Panc1 (cell line): Measurements from ENCODE around the gene ARHGAP8. TPM values are rescaled to one million over a fixed set of nuclear protein-coding genes. Genes with fewer than 3 reads are reported as not detected.
"Not testable (repeated sequence)": the region's sequence is repeated elsewhere in the genome, so short reads cannot be mapped to it uniquely, and the experiment has no call there.

ENCODE experiments used
- ATAC-seq: fragments of 200-7000 bp; cut with Tn5 transposase; 2 replicates; pipeline ENCODE4 v1.9.1; 2020; ENCODE audit warnings: mild to moderate bottlenecking, moderate library complexity
- BruUV-seq: library from RNA; stranded (reverse); fragments of 400-500 nt; replicated peaks from 2 replicates; lab custom pipeline; 2021; lab: Mats Ljungman, UMichigan
- CTCF ChIA-PET: fragments of 300-600 bp; sonication (Branson Sonifier 250); formaldehyde crosslinking; loops from one replicate; lab custom pipeline; 2022; ENCODE audit warnings: antibody characterized with exemption; lab: Charles Lee
- POLR2A ChIA-PET: fragments of 300-600 bp; sonication (Branson Sonifier 250); formaldehyde crosslinking; loops from one replicate; lab custom pipeline; 2022; ENCODE audit warnings: antibody characterized with exemption; lab: Charles Lee
- DNase-seq: peaks from one replicate; pipeline ENCODE4 v3.0.0-alpha.2; 2010; ENCODE audit warnings: low read depth, low spot score
- H3K27ac ChIP-seq: 2 replicates; pipeline ENCODE4 v1.5.1; 2011; ENCODE audit warnings: mild to moderate bottlenecking, low read length, inconsistent platforms
- H3K27me3 ChIP-seq: fragments of 200-500 bp; sonication (Bioruptor generic); 2 replicates; pipeline ENCODE4 v1.6.0; 2014; ENCODE audit warnings: low read length, inconsistent platforms; ENCODE audit not compliant: control insufficient read depth, insufficient read depth
- H3K36me3 ChIP-seq: fragments of 200-500 bp; sonication (Bioruptor generic); 2 replicates; pipeline ENCODE4 v1.5.1; 2014; ENCODE audit warnings: inconsistent platforms, mild to moderate bottlenecking, low read length, moderate library complexity; ENCODE audit not compliant: control insufficient read depth, insufficient read depth
- H3K4me1 ChIP-seq: 2 replicates; pipeline ENCODE4 v1.5.1; 2011; ENCODE audit warnings: inconsistent platforms, mild to moderate bottlenecking, low read length, moderate library complexity; ENCODE audit not compliant: control insufficient read depth, insufficient read depth
- H3K4me3 ChIP-seq, 2 experiments: 2 replicates each; pipeline ENCODE4 v1.5.1; 2011 to 2012; ENCODE audit warnings: low read depth in 2 of 2, low read length in 2 of 2, mild to moderate bottlenecking in 2 of 2, inconsistent platforms in 1 of 2, moderate library complexity in 1 of 2
- H3K9me3 ChIP-seq: fragments of 200-500 bp; sonication (Bioruptor generic); 2 replicates; pipeline ENCODE4 v1.5.1; 2014; ENCODE audit warnings: low read depth, mild to moderate bottlenecking, inconsistent platforms, low read length, moderate library complexity; ENCODE audit not compliant: control insufficient read depth, insufficient read depth
- POLR2AphosphoS5 ChIP-seq: IDR thresholded peaks from 2 replicates; pipeline ENCODE4 v1.6.1; 2012; ENCODE audit warnings: mild to moderate bottlenecking, low read depth, low read length, moderate library complexity
- SIN3A ChIP-seq: IDR thresholded peaks from 2 replicates; pipeline ENCODE4 v1.6.1; 2012; ENCODE audit warnings: low read depth, mild to moderate bottlenecking, low read length, moderate library complexity, borderline replicate concordance; ENCODE audit not compliant: insufficient read depth
- TCF7L2 ChIP-seq: IDR thresholded peaks from 2 replicates; pipeline ENCODE4 v1.6.1; 2011; ENCODE audit warnings: mild to moderate bottlenecking, low read depth, low read length, inconsistent platforms
- in situ Hi-C: cut with HindIII; loops from 2 replicates; pipeline ENCODE4 v1.10.0; 2016; ENCODE audit warnings: low sequenced_read_pairs, low pct_unique_long_range_greater_than_20kb
- intact Hi-C: fragments of 100-400 bp; cut with micrococcal nuclease; formaldehyde crosslinking; loops from one replicate; pipeline ENCODE4 v1.10.0; 2022; ENCODE audit not compliant: unreplicated experiment
- total RNA-seq: library from RNA; stranded (reverse); gene quantifications from one replicate; pipeline ENCODE4 v1.2.1, GENCODE V29; 2021; ENCODE audit not compliant: unreplicated experiment
- TF ChIP-seq, protein P1 (sequence below), 2 experiments: IDR thresholded peaks; 2 replicates each; pipeline ENCODE4 v1.6.1; 2011 to 2012; ENCODE audit warnings: low read depth in 2 of 2, control low read depth in 1 of 2, low read length in 1 of 2, mild to moderate bottlenecking in 1 of 2, moderate library complexity in 1 of 2; ENCODE audit not compliant: insufficient read depth in 1 of 2
- TF ChIP-seq, protein P2 (sequence below): fragments of 450-650 bp; IDR thresholded peaks from 2 replicates; pipeline ENCODE4 v1.5.1; 2017; ENCODE audit warnings: mild to moderate bottlenecking

Gene ARHGAP8
- total RNA-seq, 1 experiment from 2014 or later = 9.2 TPM

DNA sequence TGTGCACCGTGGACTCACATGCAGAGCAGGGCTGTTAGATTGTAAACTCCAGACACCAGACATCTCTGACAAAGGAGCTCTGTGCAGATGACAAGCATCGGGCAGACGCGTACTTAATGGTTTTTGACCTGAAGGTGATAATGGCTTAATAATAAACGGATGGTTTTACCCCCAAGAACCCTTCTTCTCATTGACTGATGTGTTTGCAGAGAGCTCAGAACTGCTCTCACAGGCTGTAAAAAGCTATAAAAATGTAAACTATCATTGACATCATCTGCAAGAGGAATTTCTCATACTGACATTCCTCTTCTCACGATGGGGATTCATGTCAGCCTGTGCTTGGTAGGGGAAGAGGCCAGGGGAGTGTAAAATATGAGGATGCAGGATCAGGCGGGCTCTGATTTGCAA is 8.6 kb upstream of the ARHGAP8 start:
- no peaks in the 10 kb centered on the region for H3K27me3 ChIP-seq
- no TSS peak for BruUV-seq
- in situ Hi-C loops (no loop called here), intact Hi-C loops (no loop called here)
- no peaks in the 10 kb centered on the region for H3K4me1 ChIP-seq
- no peak overlapping the region for H3K4me3 ChIP-seq
- TF ChIP-seq TCF7L2 = no peak
- no peak for TF ChIP-seq SIN3A
- TF ChIP-seq, protein P1, sequence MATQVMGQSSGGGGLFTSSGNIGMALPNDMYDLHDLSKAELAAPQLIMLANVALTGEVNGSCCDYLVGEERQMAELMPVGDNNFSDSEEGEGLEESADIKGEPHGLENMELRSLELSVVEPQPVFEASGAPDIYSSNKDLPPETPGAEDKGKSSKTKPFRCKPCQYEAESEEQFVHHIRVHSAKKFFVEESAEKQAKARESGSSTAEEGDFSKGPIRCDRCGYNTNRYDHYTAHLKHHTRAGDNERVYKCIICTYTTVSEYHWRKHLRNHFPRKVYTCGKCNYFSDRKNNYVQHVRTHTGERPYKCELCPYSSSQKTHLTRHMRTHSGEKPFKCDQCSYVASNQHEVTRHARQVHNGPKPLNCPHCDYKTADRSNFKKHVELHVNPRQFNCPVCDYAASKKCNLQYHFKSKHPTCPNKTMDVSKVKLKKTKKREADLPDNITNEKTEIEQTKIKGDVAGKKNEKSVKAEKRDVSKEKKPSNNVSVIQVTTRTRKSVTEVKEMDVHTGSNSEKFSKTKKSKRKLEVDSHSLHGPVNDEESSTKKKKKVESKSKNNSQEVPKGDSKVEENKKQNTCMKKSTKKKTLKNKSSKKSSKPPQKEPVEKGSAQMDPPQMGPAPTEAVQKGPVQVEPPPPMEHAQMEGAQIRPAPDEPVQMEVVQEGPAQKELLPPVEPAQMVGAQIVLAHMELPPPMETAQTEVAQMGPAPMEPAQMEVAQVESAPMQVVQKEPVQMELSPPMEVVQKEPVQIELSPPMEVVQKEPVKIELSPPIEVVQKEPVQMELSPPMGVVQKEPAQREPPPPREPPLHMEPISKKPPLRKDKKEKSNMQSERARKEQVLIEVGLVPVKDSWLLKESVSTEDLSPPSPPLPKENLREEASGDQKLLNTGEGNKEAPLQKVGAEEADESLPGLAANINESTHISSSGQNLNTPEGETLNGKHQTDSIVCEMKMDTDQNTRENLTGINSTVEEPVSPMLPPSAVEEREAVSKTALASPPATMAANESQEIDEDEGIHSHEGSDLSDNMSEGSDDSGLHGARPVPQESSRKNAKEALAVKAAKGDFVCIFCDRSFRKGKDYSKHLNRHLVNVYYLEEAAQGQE (IDR thresholded peaks at IDR 0.05; ENCODE audit: insufficient read depth in 1 of 2, low read depth in 2 of 2, low read length in 1 of 2) = no peak
- TF ChIP-seq POLR2AphosphoS5 = no peak
- TF ChIP-seq, protein P2, sequence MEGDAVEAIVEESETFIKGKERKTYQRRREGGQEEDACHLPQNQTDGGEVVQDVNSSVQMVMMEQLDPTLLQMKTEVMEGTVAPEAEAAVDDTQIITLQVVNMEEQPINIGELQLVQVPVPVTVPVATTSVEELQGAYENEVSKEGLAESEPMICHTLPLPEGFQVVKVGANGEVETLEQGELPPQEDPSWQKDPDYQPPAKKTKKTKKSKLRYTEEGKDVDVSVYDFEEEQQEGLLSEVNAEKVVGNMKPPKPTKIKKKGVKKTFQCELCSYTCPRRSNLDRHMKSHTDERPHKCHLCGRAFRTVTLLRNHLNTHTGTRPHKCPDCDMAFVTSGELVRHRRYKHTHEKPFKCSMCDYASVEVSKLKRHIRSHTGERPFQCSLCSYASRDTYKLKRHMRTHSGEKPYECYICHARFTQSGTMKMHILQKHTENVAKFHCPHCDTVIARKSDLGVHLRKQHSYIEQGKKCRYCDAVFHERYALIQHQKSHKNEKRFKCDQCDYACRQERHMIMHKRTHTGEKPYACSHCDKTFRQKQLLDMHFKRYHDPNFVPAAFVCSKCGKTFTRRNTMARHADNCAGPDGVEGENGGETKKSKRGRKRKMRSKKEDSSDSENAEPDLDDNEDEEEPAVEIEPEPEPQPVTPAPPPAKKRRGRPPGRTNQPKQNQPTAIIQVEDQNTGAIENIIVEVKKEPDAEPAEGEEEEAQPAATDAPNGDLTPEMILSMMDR = no peak
- H3K27ac ChIP-seq = no peak overlapping the region
- CTCF ChIA-PET = interaction anchor here (0.6 kb wide), 1 partner anchor 287 kb away, joined by 3 read pairs; no protein-coding TSS in a partner anchor
- H3K9me3 ChIP-seq = no peaks in the 10 kb centered on the region
- no peaks in the 10 kb centered on the region for H3K36me3 ChIP-seq
- DNase-seq (no peak), ATAC-seq (no peak)
- POLR2A ChIA-PET = no interaction called here

DNA sequence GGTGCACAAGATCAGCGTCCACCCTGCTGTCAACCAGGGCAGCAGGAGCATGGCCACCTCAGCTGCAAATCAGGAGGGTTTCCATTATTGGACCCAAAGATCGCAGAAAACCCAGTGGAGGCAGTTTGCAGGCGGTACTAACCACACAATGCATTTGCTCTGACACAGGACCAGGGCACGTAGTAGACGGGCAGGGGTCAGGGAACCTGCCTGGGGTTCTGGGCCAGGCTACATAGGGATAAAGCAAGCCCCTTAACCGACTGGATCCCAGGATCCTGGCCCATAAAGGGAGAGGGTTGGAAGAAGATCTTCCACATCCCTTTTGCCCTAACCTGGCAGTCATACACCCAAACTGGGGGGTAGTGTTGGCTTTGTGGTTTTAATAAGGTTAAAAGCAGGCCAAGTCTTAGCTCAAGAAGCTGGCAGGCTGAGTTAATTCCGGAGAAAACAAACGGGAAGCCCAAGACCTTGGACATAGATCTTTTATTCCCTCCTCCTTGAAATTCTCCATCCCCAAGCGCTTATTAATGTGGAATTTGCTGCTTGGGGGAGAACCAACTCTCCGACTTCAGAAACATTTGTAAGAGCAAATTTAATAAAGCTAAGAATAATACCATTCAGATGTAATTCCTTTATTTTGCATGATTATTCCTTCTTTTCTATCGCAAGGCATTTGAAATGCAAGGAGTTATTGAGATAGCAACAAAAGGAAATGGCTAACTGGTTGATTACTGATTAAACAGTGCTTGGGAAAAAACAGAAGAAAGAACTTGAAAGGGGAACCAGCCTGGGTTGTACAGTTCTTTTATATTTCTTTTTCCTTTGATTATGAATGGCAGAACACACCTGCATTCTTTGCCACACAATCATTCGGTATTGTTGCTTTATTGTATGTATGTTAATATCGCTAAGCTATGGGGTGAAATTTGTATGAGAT is 6.3 kb upstream of the ARHGAP8 start:
- no peak overlapping the region for H3K27ac ChIP-seq
- no peaks in the 10 kb centered on the region for H3K9me3 ChIP-seq
- H3K4me1 ChIP-seq = no peaks in the 10 kb centered on the region
- ATAC-seq = no peak
- intact Hi-C loops (no loop called here), in situ Hi-C loops (no loop called here)
- no peaks in the 10 kb centered on the region for H3K27me3 ChIP-seq
- ChIA-PET POLR2A (no interaction called here), CTCF (no interaction called here)
- no TSS peak for BruUV-seq
- no peak overlapping the region for H3K4me3 ChIP-seq
- DNase-seq = no peak
- TF ChIP-seq POLR2AphosphoS5 (no peak), SIN3A (no peak), TCF7L2 (no peak)
- TF ChIP-seq, protein P1 (IDR thresholded peaks at IDR 0.05; ENCODE audit: insufficient read depth in 1 of 2, low read depth in 2 of 2, low read length in 1 of 2) = no peak
- TF ChIP-seq, protein P2 = no peak
- H3K36me3 ChIP-seq = no peaks in the 10 kb centered on the region

DNA sequence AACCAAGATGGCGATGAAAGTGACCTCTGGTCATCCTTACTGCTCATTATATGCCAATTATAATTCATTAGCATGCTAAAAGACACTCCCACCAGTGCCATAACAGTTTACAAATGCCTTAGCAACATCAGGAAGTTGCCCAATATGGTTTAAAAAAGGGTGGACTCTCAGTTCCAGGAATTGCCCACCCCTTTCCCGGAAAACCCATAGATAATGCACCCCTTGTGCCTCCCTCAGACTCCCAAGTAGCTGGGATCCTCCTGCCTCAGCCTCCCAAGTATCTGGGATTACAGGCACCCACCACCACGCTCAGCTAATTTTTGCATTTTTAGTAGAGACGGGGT is 4.6 kb upstream of the ARHGAP8 start:
- CTCF ChIA-PET, H3K36me3 ChIP-seq, intact Hi-C loops, H3K4me1 ChIP-seq, H3K27me3 ChIP-seq, H3K9me3 ChIP-seq, POLR2A ChIA-PET, H3K4me3 ChIP-seq, ATAC-seq, BruUV-seq, DNase-seq, H3K27ac ChIP-seq, in situ Hi-C loops: not testable (repeated sequence)
